Measurements from ENCODE around the gene CFAP97. TPM values are rescaled to one million over a fixed set of nuclear protein-coding genes. Genes with fewer than 3 reads are reported as not detected.

Gene CFAP97
- total and polyA plus RNA-seq, 5 donors = 4.1 to 26.9 (median 18.0) TPM

DNA sequence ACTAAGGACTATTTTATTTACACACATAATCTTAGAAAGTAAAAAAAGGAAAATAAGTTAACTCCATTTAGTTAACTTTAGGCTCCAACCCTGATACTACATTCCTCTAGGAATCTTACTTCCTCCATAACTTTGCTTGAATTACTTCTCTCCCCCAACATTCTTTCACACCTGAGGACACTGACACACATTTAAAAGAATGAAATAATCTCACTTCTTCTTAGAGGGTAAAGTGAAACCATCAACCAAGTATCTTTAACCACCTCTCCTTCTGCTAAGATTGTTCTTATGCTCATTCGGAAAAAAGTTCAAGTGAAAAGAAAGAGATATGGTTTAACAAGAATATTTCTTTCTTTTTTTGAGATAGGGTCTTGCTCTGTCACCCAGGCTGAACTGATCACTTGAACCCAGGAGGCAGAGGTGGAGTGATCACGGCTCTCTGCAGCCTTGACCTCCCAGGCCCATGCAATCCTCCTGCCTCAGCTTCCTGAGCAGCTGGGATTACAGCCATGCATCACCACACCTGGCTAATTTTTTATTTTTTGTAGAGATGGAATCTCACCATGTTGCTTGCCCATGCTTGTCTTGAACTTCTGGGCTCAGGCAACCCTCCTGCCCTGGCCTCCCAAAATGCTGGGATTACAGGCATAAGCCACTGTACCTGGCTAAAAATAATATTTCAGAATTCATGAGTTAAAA, 32.3 kb downstream of the CFAP97 start:
- Histone ChIP-seq H3K4me1 (ENCODE audit: control insufficient read depth, insufficient read depth, low read length) (peaks cover 2% of the 10 kb centered on the region), H3K4me3 (ENCODE audit: low read length) (no peak overlapping the region), H3K27me3 (ENCODE audit: control insufficient read depth, insufficient read depth) (no peaks in the 10 kb centered on the region), H3K9me3 (ENCODE audit: control insufficient read depth, low read length) (no peaks in the 10 kb centered on the region), H3K27ac (ENCODE audit: low read length) (no peak overlapping the region)
- DNase-seq (no peak), ATAC-seq (no peak)
- 93% methylated on average over 2 of the region's 2 CpGs for WGBS
- intact Hi-C loops (cut with DNase I) = no loop called here

DNA sequence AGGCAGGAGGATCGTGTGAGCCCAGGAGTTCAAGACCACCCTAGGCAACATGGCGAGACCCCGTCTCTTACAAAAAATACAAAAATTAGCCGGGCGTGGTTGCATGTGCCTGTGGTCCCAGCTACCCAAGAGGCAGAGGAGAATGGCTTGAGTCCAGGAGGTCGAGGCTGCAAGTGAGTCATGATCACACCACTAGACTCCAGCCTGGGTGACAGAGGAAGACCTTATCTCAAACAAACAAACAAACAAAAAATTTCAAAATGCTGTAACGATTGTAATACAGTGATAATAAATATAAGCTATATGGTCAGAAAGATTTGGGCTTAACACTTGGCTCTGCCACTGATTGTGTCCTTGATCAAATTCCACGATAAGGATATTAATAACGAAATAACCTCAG, 36.6 kb downstream of the CFAP97 start:
- WGBS = 83% methylated on average over 9 of the region's 9 CpGs
- intact Hi-C loops (cut with DNase I) = no loop called here
- H3K4me3 ChIP-seq (ENCODE audit: low read length) = no peak overlapping the region
- peaks cover 2% of the 10 kb centered on the region for H3K4me1 ChIP-seq (ENCODE audit: control insufficient read depth, insufficient read depth, low read length)
- H3K27me3 ChIP-seq (ENCODE audit: control insufficient read depth, insufficient read depth) = no peaks in the 10 kb centered on the region
- ATAC-seq (no peak), DNase-seq (no peak)
- no peak overlapping the region for H3K27ac ChIP-seq (ENCODE audit: low read length)
- no peaks in the 10 kb centered on the region for H3K9me3 ChIP-seq (ENCODE audit: control insufficient read depth, low read length)

DNA sequence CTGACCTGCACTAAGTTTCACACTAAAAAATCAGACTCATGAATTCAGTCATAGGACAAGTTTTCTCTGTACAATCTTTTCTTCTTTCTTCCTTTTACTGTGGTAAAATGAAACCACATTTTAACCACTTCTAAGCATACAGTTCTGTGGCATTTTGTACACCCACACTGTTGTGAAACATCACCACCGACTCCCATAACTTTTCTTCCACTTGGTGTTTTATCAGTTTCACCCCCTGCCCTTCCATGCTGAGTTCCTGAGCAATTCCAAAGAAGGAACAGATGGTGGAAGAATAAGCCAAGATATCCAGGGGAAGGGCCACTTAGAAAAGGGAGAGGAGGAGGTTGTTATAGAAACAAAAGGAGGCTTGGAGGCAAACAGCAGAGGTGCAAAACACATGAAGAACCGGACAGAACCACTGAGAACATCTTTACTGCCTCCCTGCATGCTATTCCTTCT, 38.2 kb downstream of the CFAP97 start:
- H3K27me3 ChIP-seq (ENCODE audit: control insufficient read depth, insufficient read depth) = no peaks in the 10 kb centered on the region
- no peak overlapping the region for H3K4me3 ChIP-seq (ENCODE audit: low read length)
- WGBS = 33% methylated on average over 2 of the region's 2 CpGs
- H3K27ac ChIP-seq (ENCODE audit: low read length) = no peak overlapping the region
- intact Hi-C loops (cut with DNase I) = no loop called here
- ATAC-seq = peak; percentile 40 to 52
- no peak for DNase-seq
- H3K9me3 ChIP-seq (ENCODE audit: control insufficient read depth, low read length) = no peaks in the 10 kb centered on the region
- peaks cover 2% of the 10 kb centered on the region for H3K4me1 ChIP-seq (ENCODE audit: control insufficient read depth, insufficient read depth, low read length)

DNA sequence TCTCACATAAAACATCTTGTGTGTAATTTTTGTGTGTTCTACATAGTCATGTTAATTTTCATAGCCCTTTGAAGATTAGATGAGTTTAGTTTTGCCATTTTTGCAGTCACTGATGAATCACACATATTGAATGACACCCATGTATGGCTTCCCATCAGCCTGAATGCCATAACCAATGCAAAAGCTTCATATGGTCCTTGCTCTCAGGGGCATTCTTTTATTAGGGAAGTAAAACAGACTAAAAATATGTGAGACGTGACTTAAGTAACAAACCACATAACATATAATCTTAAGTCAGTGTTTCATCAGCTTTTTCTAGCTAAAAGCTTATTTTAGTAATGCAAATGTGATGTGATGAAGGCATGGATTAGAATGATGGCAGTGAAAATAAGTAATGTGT, 52.5 kb downstream of the CFAP97 start:
- Histone ChIP-seq H3K9me3 (ENCODE audit: control insufficient read depth, low read length) (no peaks in the 10 kb centered on the region), H3K27me3 (ENCODE audit: control insufficient read depth, insufficient read depth) (no peaks in the 10 kb centered on the region), H3K4me1 (ENCODE audit: control insufficient read depth, insufficient read depth, low read length) (no peaks in the 10 kb centered on the region), H3K27ac (ENCODE audit: low read length) (no peak overlapping the region), H3K4me3 (ENCODE audit: low read length) (no peak overlapping the region)
- ATAC-seq (no peak), DNase-seq (no peak)
- WGBS = 84% methylated on average over 1 of the region's 1 CpG
- intact Hi-C loops (cut with DNase I) = no loop called here

DNA sequence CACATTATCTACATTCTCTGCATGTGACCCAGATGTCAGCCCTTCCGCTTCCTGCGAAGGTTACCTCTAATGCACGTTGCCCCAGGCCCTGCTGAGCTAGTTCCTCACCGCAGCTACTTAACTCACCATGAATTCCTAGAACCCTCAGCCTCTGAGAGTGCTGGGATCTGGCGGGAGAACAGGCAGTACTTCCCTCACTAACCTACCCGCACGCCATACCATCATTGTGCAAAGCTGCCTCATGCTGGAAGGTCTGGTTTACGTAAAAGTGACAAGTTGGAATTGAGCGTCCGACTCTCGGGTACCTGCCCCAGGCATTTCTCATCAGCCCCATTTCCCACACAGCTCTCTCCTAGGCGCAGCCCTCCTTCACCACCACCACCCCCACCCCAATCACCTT, 54.4 kb downstream of the CFAP97 start:
- ATAC-seq (peak; percentile 7 to 35), DNase-seq (no peak)
- Histone ChIP-seq H3K27me3 (ENCODE audit: control insufficient read depth, insufficient read depth) (no peaks in the 10 kb centered on the region), H3K9me3 (ENCODE audit: control insufficient read depth, low read length) (no peaks in the 10 kb centered on the region), H3K27ac (ENCODE audit: low read length) (peak overlapping the region; percentile 25), H3K4me3 (ENCODE audit: low read length) (no peak overlapping the region), H3K4me1 (ENCODE audit: control insufficient read depth, insufficient read depth, low read length) (no peaks in the 10 kb centered on the region)
- intact Hi-C loops (cut with DNase I) = no loop called here
- 82% methylated on average over 12 of the region's 12 CpGs for WGBS

DNA sequence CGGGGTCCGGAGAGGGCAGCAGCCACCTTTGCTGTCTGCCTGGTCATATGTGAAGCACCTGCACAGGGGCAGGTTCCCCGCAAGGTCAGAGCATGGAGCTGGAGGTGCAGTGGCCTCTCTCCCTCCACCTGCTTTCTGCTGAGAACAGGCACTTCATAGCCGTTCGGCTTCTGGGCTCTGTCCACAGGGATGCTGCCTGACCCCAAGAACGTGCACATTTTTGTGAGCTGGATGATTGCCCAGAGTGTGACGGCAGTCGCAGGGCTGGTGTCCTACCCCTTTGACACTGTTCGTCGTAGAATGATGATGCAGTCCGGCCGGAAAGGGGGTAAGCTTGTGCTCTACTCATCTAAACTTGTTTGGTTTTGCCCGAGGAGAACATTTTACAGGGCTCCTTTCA, 58.2 kb downstream of the CFAP97 start:
- H3K27ac ChIP-seq (ENCODE audit: low read length) = peak overlapping the region; percentile 74
- H3K4me1 ChIP-seq (ENCODE audit: control insufficient read depth, insufficient read depth, low read length) = no peaks in the 10 kb centered on the region
- WGBS = 49% methylated on average over 13 of the region's 13 CpGs
- intact Hi-C loops (cut with DNase I) = no loop called here
- DNase-seq (peak; percentile 61 to 79 (median 71)), ATAC-seq (peak; percentile 7 to 20)
- H3K27me3 ChIP-seq (ENCODE audit: control insufficient read depth, insufficient read depth) = no peaks in the 10 kb centered on the region
- H3K4me3 ChIP-seq (ENCODE audit: low read length) = peak overlapping the region; percentile 53
- no peaks in the 10 kb centered on the region for H3K9me3 ChIP-seq (ENCODE audit: control insufficient read depth, low read length)

DNA sequence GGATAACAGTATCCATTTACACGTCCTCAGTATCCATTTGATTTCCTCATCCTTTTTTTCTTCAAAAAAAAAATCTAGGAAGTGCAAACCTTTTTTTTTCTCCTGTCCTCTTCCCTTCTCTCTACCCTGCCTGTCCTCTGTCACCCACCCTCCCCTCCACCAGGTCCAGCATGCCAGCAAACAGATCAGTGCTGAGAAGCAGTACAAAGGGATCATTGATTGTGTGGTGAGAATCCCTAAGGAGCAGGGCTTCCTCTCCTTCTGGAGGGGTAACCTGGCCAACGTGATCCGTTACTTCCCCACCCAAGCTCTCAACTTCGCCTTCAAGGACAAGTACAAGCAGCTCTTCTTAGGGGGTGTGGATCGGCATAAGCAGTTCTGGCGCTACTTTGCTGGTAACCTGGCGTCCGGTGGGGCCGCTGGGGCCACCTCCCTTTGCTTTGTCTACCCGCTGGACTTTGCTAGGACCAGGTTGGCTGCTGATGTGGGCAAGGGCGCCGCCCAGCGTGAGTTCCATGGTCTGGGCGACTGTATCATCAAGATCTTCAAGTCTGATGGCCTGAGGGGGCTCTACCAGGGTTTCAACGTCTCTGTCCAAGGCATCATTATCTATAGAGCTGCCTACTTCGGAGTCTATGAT, 59.1 kb downstream of the CFAP97 start:
- Histone ChIP-seq H3K27me3 (ENCODE audit: control insufficient read depth, insufficient read depth) (no peaks in the 10 kb centered on the region), H3K9me3 (ENCODE audit: control insufficient read depth, low read length) (no peaks in the 10 kb centered on the region), H3K27ac (ENCODE audit: low read length) (peak overlapping the region; percentile 74), H3K4me1 (ENCODE audit: control insufficient read depth, insufficient read depth, low read length) (no peaks in the 10 kb centered on the region), H3K4me3 (ENCODE audit: low read length) (peak overlapping the region; percentile 53)
- intact Hi-C loops (cut with DNase I) = no loop called here
- 72% methylated on average over 16 of the region's 16 CpGs for WGBS
- ATAC-seq (no peak), DNase-seq (peak in 2 of 3 donors; percentile 54 to 64)

DNA sequence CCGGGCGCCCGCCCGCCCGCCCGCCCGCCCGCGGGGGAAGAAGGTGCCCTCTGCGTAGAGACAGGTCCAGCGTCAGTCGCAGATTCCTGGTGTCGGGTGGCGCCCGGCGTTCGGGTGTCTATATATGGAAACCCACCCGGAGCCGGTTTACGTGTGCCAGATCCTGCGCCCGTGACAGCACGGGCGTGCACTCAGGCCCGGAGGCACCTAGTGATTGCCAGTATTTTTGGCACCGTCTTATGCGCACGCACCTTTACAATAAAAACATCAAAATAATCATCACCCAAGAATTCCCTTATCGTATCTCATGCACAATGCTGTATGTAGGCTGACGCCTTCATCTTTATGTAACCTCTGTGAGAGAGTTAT, 60.2 kb downstream of the CFAP97 start:
- Histone ChIP-seq H3K27ac (ENCODE audit: low read length) (peak overlapping the region; percentile 14), H3K4me3 (ENCODE audit: low read length) (peak overlapping the region; percentile 53), H3K9me3 (ENCODE audit: control insufficient read depth, low read length) (no peaks in the 10 kb centered on the region), H3K27me3 (ENCODE audit: control insufficient read depth, insufficient read depth) (no peaks in the 10 kb centered on the region), H3K4me1 (ENCODE audit: control insufficient read depth, insufficient read depth, low read length) (peaks cover 3% of the 10 kb centered on the region)
- peak; percentile 67 to 87 (median 86) for DNase-seq
- peak; percentile 28 to 46 for ATAC-seq
- intact Hi-C loops (cut with DNase I) = no loop called here
- WGBS = 2% methylated on average over 30 of the region's 30 CpGs

DNA sequence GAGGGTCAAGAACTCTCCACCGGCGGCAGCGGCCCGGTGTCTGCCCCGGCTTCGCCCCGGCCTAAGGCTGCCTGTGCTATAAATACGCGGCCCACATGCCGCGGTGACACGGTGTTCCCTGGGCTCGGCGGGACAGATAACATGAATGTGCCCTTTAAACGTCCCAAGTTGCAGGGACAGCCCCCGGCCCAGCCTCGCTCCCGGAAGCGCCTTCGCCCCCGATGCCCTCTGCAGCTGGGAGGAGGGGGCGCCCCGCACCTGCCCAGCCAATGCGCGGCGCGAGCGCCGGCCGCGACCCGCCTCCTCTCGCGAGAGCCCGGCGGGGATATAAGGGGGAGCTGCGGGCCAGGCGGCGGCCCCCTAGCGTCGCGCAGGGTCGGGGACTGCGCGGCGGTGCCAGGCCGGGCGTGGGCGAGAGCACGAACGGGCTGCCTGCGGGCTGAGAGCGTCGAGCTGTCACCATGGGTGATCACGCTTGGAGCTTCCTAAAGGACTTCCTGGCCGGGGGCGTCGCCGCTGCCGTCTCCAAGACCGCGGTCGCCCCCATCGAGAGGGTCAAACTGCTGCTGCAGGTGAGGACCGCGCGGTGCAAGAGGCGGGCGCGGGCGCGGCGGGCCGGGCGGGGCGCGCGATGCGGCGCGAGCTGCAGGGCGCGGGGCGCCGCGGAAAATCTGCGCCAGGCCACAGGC, 60.7 kb downstream of the CFAP97 start, which contains the start of gene SLC25A4:
Gene SLC25A4, plus strand, starts transcription at position 355 of the 689 bp plus-strand sequence. Its CDS starts 107 bp downstream, at position 462.
- H3K4me3 ChIP-seq (ENCODE audit: low read length) = peak within 1 kb of the TSS; percentile 53
- DNase-seq (peak; percentile 89 to 97 (median 95)), ATAC-seq (peak; percentile 92 to 94)
- H3K27ac ChIP-seq (ENCODE audit: low read length) = peak within 1 kb of the TSS; percentile 82
- H3K9me3 ChIP-seq (ENCODE audit: control insufficient read depth, low read length) = no peaks in the 10 kb centered on the region
- intact Hi-C loops (cut with DNase I) = no loop called here
- H3K27me3 ChIP-seq (ENCODE audit: control insufficient read depth, insufficient read depth) = no peaks in the 10 kb centered on the region
- H3K4me1 ChIP-seq (ENCODE audit: control insufficient read depth, insufficient read depth, low read length) = peaks cover 3% of the 10 kb centered on the region
- WGBS = under 1% methylated on average over 87 of the region's 87 CpGs

DNA sequence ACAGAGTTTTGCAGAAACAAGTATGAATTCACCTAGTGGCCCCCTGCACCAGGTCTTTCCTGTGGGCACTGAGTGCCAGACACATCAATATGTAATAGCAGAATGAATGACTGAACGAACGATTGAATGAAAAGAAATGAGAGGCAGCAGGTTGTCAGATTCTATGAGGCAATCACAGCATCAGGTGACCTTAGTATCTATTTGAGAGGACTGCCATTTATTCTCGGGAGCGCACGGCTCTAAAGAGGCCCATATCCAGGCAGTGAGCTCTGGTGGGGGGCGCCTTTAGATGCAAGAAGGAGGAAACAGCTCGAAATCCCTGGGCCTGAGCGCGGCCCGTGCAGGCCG, 61.3 kb downstream of the CFAP97 start:
- ATAC-seq = no peak
- 7% methylated on average over 11 of the region's 11 CpGs for WGBS
- H3K4me1 ChIP-seq (ENCODE audit: control insufficient read depth, insufficient read depth, low read length) = peaks cover 3% of the 10 kb centered on the region

DNA sequence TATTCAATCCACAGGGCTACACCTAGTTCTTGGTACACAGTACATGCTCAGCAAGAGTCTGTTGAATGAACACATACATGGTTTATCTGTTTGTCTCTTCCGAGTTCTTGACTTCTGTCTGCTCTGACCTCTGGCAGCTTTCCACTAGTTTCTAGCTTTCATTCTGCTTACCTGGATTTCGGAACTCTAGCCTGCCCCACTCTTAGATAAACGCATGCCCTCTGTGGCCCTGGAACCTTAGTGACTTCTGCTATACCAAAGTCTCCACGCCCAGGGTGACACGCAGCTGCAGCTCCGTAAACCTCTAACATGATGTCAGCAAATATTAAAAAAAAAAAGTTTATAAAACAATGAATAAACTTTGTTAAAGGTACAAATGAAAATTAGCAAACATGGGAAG, 62.0 kb downstream of the CFAP97 start:
- DNase-seq (no peak), ATAC-seq (no peak)
- intact Hi-C loops (cut with DNase I) = no loop called here
- Histone ChIP-seq H3K9me3 (ENCODE audit: control insufficient read depth, low read length) (no peaks in the 10 kb centered on the region), H3K4me1 (ENCODE audit: control insufficient read depth, insufficient read depth, low read length) (peaks cover 3% of the 10 kb centered on the region), H3K27me3 (ENCODE audit: control insufficient read depth, insufficient read depth) (no peaks in the 10 kb centered on the region), H3K27ac (ENCODE audit: low read length) (peak overlapping the region; percentile 90), H3K4me3 (ENCODE audit: low read length) (no peak overlapping the region)
- 80% methylated on average over 6 of the region's 6 CpGs for WGBS

More for the DNA sequence above, 61.3 kb downstream of the CFAP97 start:
- H3K27me3 ChIP-seq (ENCODE audit: control insufficient read depth, insufficient read depth) = no peaks in the 10 kb centered on the region
- H3K9me3 ChIP-seq (ENCODE audit: control insufficient read depth, low read length) = no peaks in the 10 kb centered on the region
- no peak for DNase-seq
- H3K4me3 ChIP-seq (ENCODE audit: low read length) = peak overlapping the region; percentile 53
- intact Hi-C loops (cut with DNase I) = no loop called here
- H3K27ac ChIP-seq (ENCODE audit: low read length) = peak overlapping the region; percentile 82

All from right cardiac atrium (tissue), 5 donors.